Osteocyte (in vitro differentiated cells): ENCODE data around the gene WNT2B. TPM values are rescaled to one million over a fixed set of nuclear protein-coding genes. Genes with fewer than 3 reads are reported as not detected.
A peak's percentile ranks its signal among the peaks of the same experiment; 100 is the strongest.

Source experiments
- DNase-seq: peaks from one replicate; pipeline ENCODE4 v3.0.0; 2021; ENCODE audit warnings: mixed read lengths; ENCODE audit not compliant: unreplicated experiment; ENCODE audit errors: extremely low spot score
- H3K27ac Mint-ChIP-seq: one replicate; pipeline ENCODE4 v1.8.0; 2021; ENCODE audit warnings: mild to moderate bottlenecking, mixed read lengths; ENCODE audit not compliant: unreplicated experiment
- H3K27me3 Mint-ChIP-seq: one replicate; pipeline ENCODE4 v1.8.0; 2021; ENCODE audit warnings: mixed read lengths; ENCODE audit not compliant: unreplicated experiment
- H3K36me3 Mint-ChIP-seq: one replicate; pipeline ENCODE4 v1.8.0; 2021; ENCODE audit warnings: mixed read lengths; ENCODE audit not compliant: unreplicated experiment
- H3K4me1 Mint-ChIP-seq: one replicate; pipeline ENCODE4 v1.8.0; 2021; ENCODE audit warnings: mixed read lengths; ENCODE audit not compliant: unreplicated experiment
- H3K4me3 Mint-ChIP-seq: one replicate; pipeline ENCODE4 v1.8.0; 2021; ENCODE audit warnings: mild to moderate bottlenecking, moderate library complexity, mixed read lengths; ENCODE audit not compliant: unreplicated experiment
- H3K9me3 Mint-ChIP-seq: one replicate; pipeline ENCODE4 v1.8.0; 2021; ENCODE audit warnings: mixed read lengths; ENCODE audit not compliant: unreplicated experiment
- CTCF ChIP-seq: fragments of 200-600 bp; sonication (generic); IDR thresholded peaks from 2 replicates; pipeline ENCODE4 v1.5.0; 2021; ENCODE audit warnings: antibody characterized with exemption, mild to moderate bottlenecking, moderate library complexity
- total RNA-seq: library from RNA; stranded (reverse); gene quantifications from 2 replicates; pipeline ENCODE4 v1.2.1, GENCODE V29; 2021

The WNT2B gene
- total RNA-seq, 1 donor from 2014 or later, result 2.3 TPM

GRCh38 chr1:112530832-112531231, 22.1 kb downstream of the WNT2B start:
- no peak for TF ChIP-seq CTCF
- no peak overlapping the region for H3K4me3 Mint-ChIP-seq
- peaks cover 63% of the 10 kb centered on the region for H3K4me1 Mint-ChIP-seq
- H3K27me3 Mint-ChIP-seq, result no peaks in the 10 kb centered on the region
- H3K27ac Mint-ChIP-seq, result no peak overlapping the region
- no peak for DNase-seq
- H3K9me3 Mint-ChIP-seq, result no peaks in the 10 kb centered on the region
- H3K36me3 Mint-ChIP-seq, result peaks cover 10% of the 10 kb centered on the region

GRCh38 chr1:112532064-112532463, 23.3 kb downstream of the WNT2B start:
- TF ChIP-seq CTCF, result no peak
- Mint-ChIP-seq H3K27ac (peak overlapping the region; percentile 56), H3K36me3 (peaks cover 6% of the 10 kb centered on the region), H3K9me3 (no peaks in the 10 kb centered on the region), H3K27me3 (no peaks in the 10 kb centered on the region), H3K4me3 (no peak overlapping the region), H3K4me1 (peaks cover 55% of the 10 kb centered on the region)
- DNase-seq, result no peak

GRCh38 chr1:112533029-112533428, 24.3 kb downstream of the WNT2B start:
- Mint-ChIP-seq H3K4me3 (no peak overlapping the region), H3K27me3 (no peaks in the 10 kb centered on the region), H3K4me1 (peaks cover 47% of the 10 kb centered on the region), H3K36me3 (peaks cover 6% of the 10 kb centered on the region), H3K27ac (peak overlapping the region; percentile 75), H3K9me3 (no peaks in the 10 kb centered on the region)
- DNase-seq, result no peak
- no peak for TF ChIP-seq CTCF

- no peak overlapping the region for H3K4me3 Mint-ChIP-seq
- no peaks in the 10 kb centered on the region for H3K9me3 Mint-ChIP-seq
- no peak for DNase-seq
- H3K4me1 Mint-ChIP-seq, result peaks cover 29% of the 10 kb centered on the region
- H3K27me3 Mint-ChIP-seq, result no peaks in the 10 kb centered on the region
- no peak for TF ChIP-seq CTCF
- peaks cover 18% of the 10 kb centered on the region for H3K36me3 Mint-ChIP-seq
- no peak overlapping the region for H3K27ac Mint-ChIP-seq
Observed at GRCh38 chr1:112536561-112536960, 27.8 kb downstream of the WNT2B start.

GRCh38 chr1:112537456-112537855, 28.7 kb downstream of the WNT2B start:
- H3K4me3 Mint-ChIP-seq, result no peak overlapping the region
- H3K4me1 Mint-ChIP-seq, result peaks cover 22% of the 10 kb centered on the region
- no peak for DNase-seq
- H3K36me3 Mint-ChIP-seq, result peaks cover 12% of the 10 kb centered on the region
- no peak for TF ChIP-seq CTCF
- no peak overlapping the region for H3K27ac Mint-ChIP-seq
- no peaks in the 10 kb centered on the region for H3K9me3 Mint-ChIP-seq
- no peaks in the 10 kb centered on the region for H3K27me3 Mint-ChIP-seq
